ENCODE measurements around the gene ZBTB6. TPM values are rescaled to one million over a fixed set of nuclear protein-coding genes. Genes with fewer than 3 reads are reported as not detected.

Gene ZBTB6
- total and polyA plus RNA-seq, 2 of the 8 experiments (the other 6 are each of a cell fraction or from before 2014, with no cell fraction given), result 2.0 to 10.0 TPM

DNA sequence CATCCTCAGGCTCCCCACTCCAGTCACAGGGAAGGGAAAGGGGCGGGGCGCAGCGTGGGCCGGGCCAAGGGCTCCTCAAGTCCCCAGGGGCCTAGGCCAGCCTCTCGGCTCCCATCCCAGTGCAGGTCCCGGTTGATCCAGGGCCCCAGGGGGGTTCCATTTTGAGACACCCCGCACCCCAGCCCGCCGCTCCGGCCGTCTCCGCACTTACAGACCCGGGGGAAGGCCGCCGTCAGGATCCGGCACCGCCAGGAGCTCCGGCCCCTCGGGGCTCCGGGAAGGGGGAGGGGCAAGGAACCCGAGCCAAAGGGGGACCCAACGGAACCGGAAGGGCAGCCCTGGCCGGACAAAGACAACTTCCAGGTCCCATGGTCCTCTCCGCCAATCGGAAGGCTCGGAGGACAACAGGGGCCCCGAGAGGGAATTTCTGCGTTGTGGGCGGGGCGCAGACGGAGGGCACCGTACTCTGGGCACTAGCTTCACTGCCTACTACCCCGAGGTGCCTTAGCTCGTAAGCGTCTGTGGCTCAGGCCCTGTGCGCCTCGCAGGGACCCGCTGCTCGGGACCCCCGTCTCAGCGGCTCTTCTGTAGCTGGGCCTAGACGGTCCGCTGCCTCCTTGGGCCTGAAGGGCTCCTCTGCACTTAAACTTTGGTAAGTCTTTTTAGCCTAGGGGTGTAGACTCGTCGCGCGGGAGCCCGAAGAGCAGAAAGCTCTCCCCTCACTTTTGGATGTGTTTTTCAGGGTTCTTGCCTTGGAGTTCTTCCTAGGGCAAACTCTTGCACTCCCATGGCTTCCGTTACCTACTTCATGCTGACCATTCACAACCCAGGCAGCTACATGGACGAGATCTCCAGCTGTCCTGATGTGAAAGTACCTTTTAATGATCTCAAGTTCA, 18.4 kb upstream of the ZBTB6 start, which contains the start of gene ZBTB26:
TSS of gene ZBTB26 (minus strand) at position 287 of the 896 bp plus-strand sequence. CDS start 11,578 bp downstream, outside the sequence.
- Histone ChIP-seq H4K5ac (ENCODE audit: insufficient read length, low read depth, low read length) (peak within 1 kb of the TSS; percentile 97), H3K4ac (replicated peaks; ENCODE audit: insufficient read length, low read depth, low read length) (no peak within 1 kb of the TSS), H2BK15ac (ENCODE audit: low read length) (peak within 1 kb of the TSS; percentile 40; the same call in 1 of the 2 replicates), H4K8ac (ENCODE audit: extremely low read depth, insufficient read depth, low read length) (peak within 1 kb of the TSS; percentile 85; the same call in 1 of the 2 replicates), H2BK20ac (ENCODE audit: low read length) (no peak within 1 kb of the TSS), H3K14ac (ENCODE audit: insufficient read length) (no peak within 1 kb of the TSS), H3K9ac (replicated peaks in 1 of 4; ENCODE audit: extremely low read depth in 1 of 4, low read depth in 3 of 4, low read length in 3 of 4) (peak within 1 kb of the TSS; percentile 56 to 93 (median 72)), H3K56ac (replicated peaks; ENCODE audit: insufficient read length, low read depth, low read length) (peak within 1 kb of the TSS; percentile 0), H3K18ac (ENCODE audit: extremely low read depth, low read length) (peak within 1 kb of the TSS; percentile 83), H3K4me2 (ENCODE audit: insufficient read depth in 1 of 2, low read depth in 2 of 2, low read length in 2 of 2) (peak within 1 kb of the TSS; percentile 77 to 98), H3K4me3 (ENCODE audit: extremely low read depth in 1 of 4, insufficient read depth in 2 of 4, low read depth in 3 of 4, low read length in 4 of 4) (peak within 1 kb of the TSS; percentile 96 to 100 (median 98)), H3K36me3 (ENCODE audit: control insufficient read depth in 2 of 4, insufficient read depth in 4 of 4, low read length in 3 of 4) (peaks cover 3 to 4% (median 3%) of the 10 kb centered on the region in 4 experiments; a peak in 5 of 8 replicates), H2BK12ac (ENCODE audit: low read depth, low read length) (no peak within 1 kb of the TSS), H3K9me3 (ENCODE audit: insufficient read depth in 2 of 2, low read depth in 1 of 2, low read length in 1 of 2) (no peaks in the 10 kb centered on the region), H3K79me2 (ENCODE audit: control insufficient read depth in 1 of 2, insufficient read depth in 2 of 2, low read length in 2 of 2) (peaks cover 5 to 87% of the 10 kb centered on the region in 2 experiments), H2BK5ac (ENCODE audit: low read depth, low read length) (peak within 1 kb of the TSS; percentile 90), H4K91ac (replicated peaks; ENCODE audit: insufficient read length, low read length) (peak within 1 kb of the TSS; percentile 7), H2AK5ac (ENCODE audit: low read depth, low read length) (no peak within 1 kb of the TSS), H3K4me1 (replicated peaks in 1 of 4; ENCODE audit: control insufficient read depth in 3 of 4, insufficient read depth in 4 of 4, low read length in 3 of 4) (peaks cover 0 to 6% (median under 1%) of the 10 kb centered on the region in 4 experiments; a peak in 4 of 7 replicates), H2AFZ (ENCODE audit: low read length) (0 out of 2 replicates have a peak within 1 kb of the TSS, but pooled peaks have one; percentile 45), H2BK120ac (replicated peaks; ENCODE audit: low read depth, low read length) (no peak within 1 kb of the TSS), H3K27ac (ENCODE audit: low read depth, low read length) (peak within 1 kb of the TSS; percentile 59; the same call in 1 of the 2 replicates), H3K23ac (ENCODE audit: insufficient read length) (no peak within 1 kb of the TSS), H3K23me2 (ENCODE audit: low read depth, low read length) (peaks cover 14% of the 10 kb centered on the region), H3K79me1 (ENCODE audit: low read depth, low read length) (0 out of 2 replicates have a peak, but pooled peaks cover 2% of the 10 kb centered on the region), H3K27me3 (replicated peaks in 1 of 4; ENCODE audit: control insufficient read depth in 3 of 4, extremely low read depth in 1 of 4, insufficient read depth in 3 of 4, low read length in 3 of 4) (no peaks in the 10 kb centered on the region), H4K20me1 (replicated peaks in 1 of 2; ENCODE audit: control insufficient read depth in 1 of 2, insufficient read depth in 2 of 2, low read length in 2 of 2) (peaks cover 0 to 2% of the 10 kb centered on the region in 2 experiments)
- DNase-seq (ENCODE audit: low read depth in 1 of 2, low spot score in 2 of 2) (peak; percentile 80 to 95), FAIRE-seq (no peak)
- ChIA-PET CTCF (ENCODE audit: partially characterized antibody) (interaction anchor here (0.8 to 1.9 kb wide), 5 partner anchors 9 to 60 kb away, joined by 3 to 6 read pairs (median 4); partner anchors contain the start of genes RABGAP1 and ZBTB6), POLR2A (ENCODE audit: partially characterized antibody) (interaction anchor here (0.8 to 5.3 kb wide), 9 partner anchors 9 to 149 kb away, joined by 3 to 79 read pairs (median 7); partner anchors contain the start of genes RABGAP1, RC3H2 and ZBTB6)
- WGBS, 2 experiments (ENCODE audit: extremely low coverage in 1 of 2, insufficient coverage in 1 of 2, insufficient read length in 1 of 2, insufficient replicate concordance in 2 of 2, low coverage in 1 of 2, low lambda C conversion rate in 2 of 2, missing lambda C conversion rate in 1 of 2), result 0% methylated on average over 45 of the region's 51 CpGs; no CpG with 5 or more reads in 1 of the 2 experiments
- no peak for TF ChIP-seq CHD2 (IDR thresholded peaks at IDR 0.05; ENCODE audit: low read length)
- no peak for TF ChIP-seq SRF (IDR thresholded peaks at IDR 0.05; ENCODE audit: low read depth, low read length)
- TF ChIP-seq MAFK (IDR thresholded peaks at IDR 0.05; ENCODE audit: low read depth, low read length), result no peak
- TF ChIP-seq EGR1 (IDR thresholded peaks at IDR 0.05; ENCODE audit: borderline replicate concordance, low read depth, low read length), result 0 out of 2 replicates have a peak, but pooled peaks have one; percentile 65
- TF ChIP-seq EZH2 (IDR thresholded peaks at IDR 0.05; ENCODE audit: low read depth, low read length, severe bottlenecking), result no peak
- TF ChIP-seq POLR2AphosphoS5 (IDR thresholded peaks at IDR 0.05; ENCODE audit: low read depth, low read length), result peak; percentile 97
- no peak for TF ChIP-seq ZNF274 (IDR thresholded peaks at IDR 0.05; ENCODE audit: borderline replicate concordance, extremely low read depth, low read length)
- no peak for TF ChIP-seq BACH1 (IDR thresholded peaks at IDR 0.05; ENCODE audit: low read length)
- 0 out of 4 replicates have a peak, but pooled peaks of 1 of the 2 experiments have one; percentile 68 for TF ChIP-seq HDAC2 (IDR thresholded peaks at IDR 0.05; ENCODE audit: borderline replicate concordance in 1 of 2, low read depth in 2 of 2, low read length in 2 of 2)
- TF ChIP-seq POU5F1 (IDR thresholded peaks at IDR 0.05; ENCODE audit: low read depth, low read length), result no peak
- peak; percentile 42; the same call in 1 of the 2 replicates for TF ChIP-seq SP4 (IDR thresholded peaks at IDR 0.05; ENCODE audit: low read length)

Measured in H1 (cell line).